GM13976 (cell line): ENCODE data around the gene HIVEP2.
A peak's percentile ranks its signal among the peaks of the same experiment; 100 is the strongest.

ENCODE experiments used
- DNase-seq: peaks from one replicate; pipeline ENCODE4 v3.0.0; 2012; ENCODE audit warnings: low spot score
- in situ Hi-C: fragments of 300-500 bp; cut with MboI; formaldehyde crosslinking; loops from one replicate; pipeline ENCODE4 v1.12.0; 2022; ENCODE audit warnings: low sequenced_read_pairs, mixed read lengths, inconsistent platforms; ENCODE audit not compliant: unreplicated experiment
- TF ChIP-seq, protein P1 (sequence below): IDR thresholded peaks from 2 replicates; pipeline ENCODE4 v1.5.1; 2012; ENCODE audit warnings: borderline replicate concordance, mild to moderate bottlenecking; ENCODE audit not compliant: insufficient read depth; ENCODE audit errors: extremely low read depth, missing control alignments, control extremely low read depth

The HIVEP2 gene

DNA sequence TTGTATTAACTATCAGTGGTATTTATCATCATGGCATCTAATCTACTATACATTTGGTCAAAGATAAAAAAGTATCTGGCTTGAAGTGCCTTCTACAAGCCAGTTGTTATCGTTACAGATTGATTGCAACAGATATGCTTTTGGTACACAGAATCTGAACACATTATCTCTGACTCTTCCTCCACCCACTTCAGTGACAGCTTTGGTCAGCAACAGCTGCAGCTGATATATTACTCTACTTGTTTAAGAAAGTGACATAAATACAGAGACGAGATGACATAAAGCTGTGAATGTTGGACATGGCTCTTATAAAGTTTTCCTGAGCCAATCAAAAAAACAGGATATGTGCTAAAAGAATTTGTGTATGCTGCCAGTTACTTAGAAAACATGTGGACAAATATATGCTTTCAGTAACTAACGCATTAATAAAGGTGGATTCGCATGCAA is 77.6 kb downstream of the HIVEP2 start:
- in situ Hi-C loops: no loop called here
- DNase-seq: no peak
- TF ChIP-seq, protein P1, sequence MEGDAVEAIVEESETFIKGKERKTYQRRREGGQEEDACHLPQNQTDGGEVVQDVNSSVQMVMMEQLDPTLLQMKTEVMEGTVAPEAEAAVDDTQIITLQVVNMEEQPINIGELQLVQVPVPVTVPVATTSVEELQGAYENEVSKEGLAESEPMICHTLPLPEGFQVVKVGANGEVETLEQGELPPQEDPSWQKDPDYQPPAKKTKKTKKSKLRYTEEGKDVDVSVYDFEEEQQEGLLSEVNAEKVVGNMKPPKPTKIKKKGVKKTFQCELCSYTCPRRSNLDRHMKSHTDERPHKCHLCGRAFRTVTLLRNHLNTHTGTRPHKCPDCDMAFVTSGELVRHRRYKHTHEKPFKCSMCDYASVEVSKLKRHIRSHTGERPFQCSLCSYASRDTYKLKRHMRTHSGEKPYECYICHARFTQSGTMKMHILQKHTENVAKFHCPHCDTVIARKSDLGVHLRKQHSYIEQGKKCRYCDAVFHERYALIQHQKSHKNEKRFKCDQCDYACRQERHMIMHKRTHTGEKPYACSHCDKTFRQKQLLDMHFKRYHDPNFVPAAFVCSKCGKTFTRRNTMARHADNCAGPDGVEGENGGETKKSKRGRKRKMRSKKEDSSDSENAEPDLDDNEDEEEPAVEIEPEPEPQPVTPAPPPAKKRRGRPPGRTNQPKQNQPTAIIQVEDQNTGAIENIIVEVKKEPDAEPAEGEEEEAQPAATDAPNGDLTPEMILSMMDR: no peak

DNA sequence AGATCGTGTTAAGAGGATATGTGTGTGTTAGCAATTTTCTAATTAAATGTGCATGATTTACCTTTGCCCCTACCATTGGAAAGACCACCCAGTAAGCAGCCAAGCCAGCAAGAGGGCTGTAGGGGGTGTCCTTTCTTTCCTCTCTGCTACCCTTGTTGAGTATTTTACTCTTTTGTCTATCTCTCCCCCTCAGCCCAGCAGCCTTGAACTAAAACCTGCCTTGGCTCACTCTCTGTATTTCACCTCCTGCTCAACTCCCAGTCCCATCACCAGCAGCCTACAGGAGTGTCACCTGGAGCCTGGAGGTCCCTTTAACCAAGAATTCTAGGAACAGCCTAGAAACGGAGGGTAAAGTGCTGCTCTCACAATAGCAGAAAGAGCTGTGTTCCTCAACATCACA is 81.0 kb downstream of the HIVEP2 start:
- no peak for DNase-seq
- TF ChIP-seq, protein P1: no peak
- in situ Hi-C loops: no loop called here

DNA sequence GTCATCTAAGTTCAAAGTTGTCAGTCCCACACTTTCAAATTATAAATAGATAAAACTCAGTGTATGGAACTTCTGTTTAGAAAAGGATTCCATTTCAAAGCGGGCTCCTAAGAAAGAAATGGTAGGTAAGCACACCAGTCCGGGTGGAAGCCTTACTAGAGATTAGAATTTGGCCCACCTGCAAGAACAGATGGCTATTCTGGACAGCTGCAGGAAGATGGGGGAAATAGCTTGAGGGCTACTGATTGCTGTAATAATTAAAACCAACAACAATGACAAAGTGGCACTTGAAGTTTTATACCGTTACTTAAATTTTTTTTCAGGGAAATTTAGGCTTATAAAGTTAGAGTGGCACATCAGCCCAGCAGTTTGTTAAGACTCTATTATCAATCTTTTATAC is 83.3 kb downstream of the HIVEP2 start:
- TF ChIP-seq, protein P1: no peak
- in situ Hi-C loops: no loop called here
- no peak for DNase-seq

DNA sequence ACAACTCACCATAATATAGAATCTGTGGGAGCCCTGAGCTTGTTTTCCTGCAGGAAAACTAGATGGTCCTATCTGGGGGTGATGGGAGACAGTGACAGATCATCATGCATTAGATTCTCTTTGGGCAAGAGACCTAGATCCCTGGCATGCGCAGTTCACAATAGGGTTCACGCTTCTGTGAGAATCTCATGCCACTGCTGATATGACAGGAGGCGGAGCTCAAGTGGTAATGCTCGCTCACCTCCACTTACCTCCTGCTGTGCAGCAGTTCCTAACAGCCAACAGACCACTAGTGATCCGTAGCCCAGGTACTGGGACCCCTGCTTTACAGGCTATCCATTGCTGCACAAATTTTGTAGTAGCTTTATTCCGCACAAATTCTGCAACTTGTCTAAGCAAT is 84.5 kb downstream of the HIVEP2 start:
- TF ChIP-seq, protein P1: no peak
- no peak for DNase-seq
- in situ Hi-C loops: no loop called here

DNA sequence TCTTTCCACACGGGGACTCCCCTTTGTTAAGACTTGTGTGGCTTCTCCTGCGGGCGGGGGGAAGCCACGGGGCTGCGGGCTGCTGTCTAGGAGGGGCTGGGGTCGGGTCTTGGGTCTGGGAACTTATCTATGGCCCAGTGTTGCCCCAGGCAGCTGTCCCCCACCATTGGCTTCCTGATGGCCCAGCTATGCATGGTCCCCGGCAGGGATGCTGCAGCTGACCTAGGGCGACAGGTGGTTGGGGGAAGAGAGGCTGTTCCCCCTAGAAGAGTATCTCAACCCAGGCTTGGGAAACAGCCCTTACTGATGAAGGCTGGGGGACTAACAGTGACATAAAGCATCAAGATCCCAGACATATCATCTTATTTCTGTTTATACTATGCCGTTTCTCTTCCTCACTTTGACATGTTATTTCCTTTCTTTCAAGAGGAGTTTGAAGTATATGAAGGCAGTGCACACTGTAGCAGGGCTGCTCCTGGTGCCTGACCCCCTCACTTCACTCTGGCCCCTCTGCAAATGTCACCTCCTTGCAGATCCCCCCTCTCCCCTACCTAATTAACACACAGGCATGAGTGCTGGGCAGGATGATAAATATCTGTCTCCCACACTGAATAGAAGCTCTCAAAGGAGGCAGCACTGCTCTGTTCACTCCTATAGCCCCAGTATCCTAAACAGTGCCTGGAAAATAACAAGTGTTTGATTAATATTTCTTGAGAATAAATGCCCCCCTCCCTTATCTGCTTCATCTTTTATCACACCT is 87.0 kb downstream of the HIVEP2 start:
- in situ Hi-C loops: no loop called here
- TF ChIP-seq, protein P1: no peak
- peak; percentile 17 for DNase-seq

DNA sequence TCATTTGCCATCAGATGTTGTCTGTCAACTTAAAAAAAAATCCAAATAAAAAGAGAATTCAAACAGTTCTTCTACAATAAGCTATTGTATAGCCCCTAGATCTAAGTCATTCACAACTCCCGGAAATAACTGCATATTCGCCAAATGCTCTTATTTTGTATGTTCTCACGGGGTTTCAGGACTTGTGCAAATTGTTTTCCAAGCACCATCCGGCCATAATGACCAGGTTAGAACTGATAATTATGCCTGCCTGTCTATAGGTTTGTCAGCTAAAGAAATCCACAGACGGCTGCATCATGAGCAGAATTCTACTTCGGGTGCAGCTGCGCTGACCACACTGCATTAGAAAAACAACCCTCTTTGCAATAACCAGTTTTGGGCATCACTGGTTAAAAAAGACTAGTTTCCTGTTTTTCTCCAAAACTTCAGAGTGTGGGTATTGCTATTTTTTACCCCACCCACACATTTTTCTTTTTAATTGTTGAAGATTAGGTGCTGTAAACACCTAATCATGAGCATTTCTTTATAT is 87.7 kb downstream of the HIVEP2 start:
- in situ Hi-C loops: no loop called here
- TF ChIP-seq, protein P1: no peak
- peak; percentile 40 for DNase-seq
